K562 (cell line): ENCODE results near the gene TMEM131. TPM values are rescaled to one million over a fixed set of nuclear protein-coding genes. Genes with fewer than 3 reads are reported as not detected.
A peak's percentile ranks its signal among the peaks of the same experiment; 100 is the strongest.

Experiments
- ATAC-seq: fragments of 200-7000 bp; cut with Tn5 transposase; 3 replicates; pipeline ENCODE4 v1.9.1; 2020; ENCODE audit warnings: moderate library complexity
- BruUV-seq: library from RNA; stranded (reverse); fragments of 400-500 nt; replicated peaks from 2 replicates; lab custom pipeline; 2021; lab: Mats Ljungman, UMichigan
- CTCF ChIA-PET: fragments of 300-600 bp; formaldehyde crosslinking; extraction: SDS; loops from one replicate; lab custom pipeline; 2021; ENCODE audit warnings: low intra/inter-chr PET ratio; lab: Yijun Ruan, JAX
- POLR2A ChIA-PET: fragments of 300-600, 350-650 bp; sonication (Branson Sonifier 250); formaldehyde crosslinking; extraction: SDS; loops from one replicate; lab custom pipeline; 2021; ENCODE audit warnings: antibody characterized with exemption, inconsistent platforms; lab: Yijun Ruan, JAX
- DNase-seq, 4 experiments: peaks; one replicate each; pipeline versions ENCODE4 v3.0.0 to v3.0.0-alpha.2; 2011 to 2018; ENCODE audit warnings: low spot score in 3 of 4, mixed read lengths in 3 of 4; ENCODE audit errors: extremely low read depth in 1 of 4
- FAIRE-seq: peaks from 2 replicates; lab custom pipeline; 2011; peaks lifted over from hg19 to GRCh38; lab: Jason Lieb, UNC
- H2AFZ ChIP-seq: 2 replicates; pipeline ENCODE4 v1.6.0; 2011; ENCODE audit warnings: low read depth, low read length, control low read depth, inconsistent platforms
- H3K27ac ChIP-seq: fragments of 200-600 bp; 3 replicates; pipeline ENCODE4 v1.8.0; 2011; ENCODE audit warnings: low read depth, mild to moderate bottlenecking, control low read depth, inconsistent platforms, low read length, moderate library complexity, mixed read lengths; ENCODE audit errors: extremely low read depth
- H3K27me3 ChIP-seq, 2 experiments: fragments of 300-600 bp in 1 of 2; 2 replicates in 1 of 2; 3 replicates in 1 of 2; pipeline versions ENCODE4 v1.6.0 to v1.8.0; 2011; ENCODE audit warnings: inconsistent platforms in 2 of 2, low read length in 2 of 2, mild to moderate bottlenecking in 1 of 2, mixed read lengths in 1 of 2, moderate library complexity in 1 of 2; ENCODE audit not compliant: control insufficient read depth in 2 of 2, insufficient read depth in 2 of 2
- H3K36me3 ChIP-seq: fragments of 300-600 bp; 3 replicates; pipeline ENCODE4 v1.8.0; 2011; ENCODE audit warnings: mild to moderate bottlenecking, low read length, inconsistent platforms; ENCODE audit not compliant: control insufficient read depth, insufficient read depth
- H3K4me1 ChIP-seq, 2 experiments: fragments of 200-600 bp in 1 of 2; replicated peaks in 1 of 2; 2 replicates in 1 of 2; 3 replicates in 1 of 2; pipeline versions ENCODE4 v1.5.1 to v1.8.0; 2011; ENCODE audit warnings: inconsistent platforms in 2 of 2, low read length in 2 of 2, mild to moderate bottlenecking in 1 of 2, mixed read lengths in 1 of 2, moderate library complexity in 1 of 2; ENCODE audit not compliant: control insufficient read depth in 2 of 2, insufficient read depth in 2 of 2
- H3K4me2 ChIP-seq: 2 replicates; pipeline ENCODE4 v1.6.1; 2011; ENCODE audit warnings: low read length, control low read depth, inconsistent platforms, mixed read lengths; ENCODE audit not compliant: insufficient read depth
- H3K4me3 ChIP-seq: fragments of 200-600 bp; sonication (generic), shearing (Covaris generic); 2 replicates; pipeline ENCODE4 v1.5.1; 2016; ENCODE audit warnings: control low read depth, inconsistent platforms
- H3K79me2 ChIP-seq: fragments of 200-600 bp; 3 replicates; pipeline ENCODE4 v1.8.0; 2011; ENCODE audit warnings: low read length, inconsistent platforms; ENCODE audit not compliant: control insufficient read depth, insufficient read depth
- H3K9ac ChIP-seq, 2 experiments: 2 replicates each; pipeline versions ENCODE4 v1.6.0 to v1.6.1; 2011; ENCODE audit warnings: low read depth in 2 of 2, low read length in 2 of 2, control low read depth in 1 of 2, inconsistent platforms in 1 of 2, mild to moderate bottlenecking in 1 of 2, mixed read lengths in 1 of 2; ENCODE audit not compliant: insufficient read depth in 1 of 2
- H3K9me1 ChIP-seq: one replicate; pipeline ENCODE4 v1.6.0; 2011; ENCODE audit warnings: inconsistent platforms, mild to moderate bottlenecking, low read length, moderate library complexity; ENCODE audit not compliant: control insufficient read depth, insufficient read depth
- H3K9me3 ChIP-seq: replicated peaks from 2 replicates; pipeline ENCODE4 v1.5.1; 2011; ENCODE audit warnings: low read depth, low read length, inconsistent platforms; ENCODE audit not compliant: control insufficient read depth, insufficient read depth
- H4K20me1 ChIP-seq: replicated peaks from 2 replicates; pipeline ENCODE4 v1.6.1; 2011; ENCODE audit warnings: low read length, inconsistent platforms, mixed read lengths; ENCODE audit not compliant: control insufficient read depth, insufficient read depth
- CXXC5 ChIP-seq: fragments of 250-450 bp; sonication (Bioruptor Pico); IDR thresholded peaks from 2 replicates; pipeline ENCODE4 v1.8.0; 2022; ENCODE audit warnings: inconsistent platforms, mild to moderate bottlenecking, moderate library complexity
- MBD2 ChIP-seq: sonication (generic); IDR thresholded peaks from 2 replicates; pipeline ENCODE4 v1.6.1; 2016; ENCODE audit warnings: low read depth, borderline replicate concordance
- NCOR1 ChIP-seq: fragments of 450-650 bp; IDR thresholded peaks from 2 replicates; pipeline ENCODE4 v1.6.1; 2016; ENCODE audit warnings: mild to moderate bottlenecking, moderate library complexity
- NR4A1 ChIP-seq, 2 experiments: fragments of 250-450 bp in 1 of 2; fragments of 450-650 bp in 1 of 2; sonication (Bioruptor Pico) in 1 of 2; IDR thresholded peaks; 2 replicates each; pipeline versions ENCODE4 v1.4.0 to v1.6.1; 2016 to 2020; ENCODE audit warnings: mild to moderate bottlenecking in 2 of 2, missing compliant biosample characterization in 1 of 2, missing genetic modification characterization in 1 of 2, moderate library complexity in 1 of 2
- PTTG1 ChIP-seq: fragments of 450-650 bp; IDR thresholded peaks from 2 replicates; pipeline ENCODE4 v1.6.1; 2016; ENCODE audit warnings: low read depth, mild to moderate bottlenecking, missing genetic modification characterization, missing compliant biosample characterization
- RBM39 ChIP-seq: fragments of 200-400 bp; formaldehyde crosslinking; optimal IDR thresholded peaks from 2 replicates; pipeline ENCODE3; 2018; ENCODE audit warnings: low read depth, low read length
- RUNX1 ChIP-seq: sonication (generic); IDR thresholded peaks from 2 replicates; pipeline ENCODE4 v1.6.1; 2016; ENCODE audit warnings: antibody characterized with exemption, low read depth
- TEAD2 ChIP-seq: fragments of 450-650 bp; IDR thresholded peaks from 2 replicates; pipeline ENCODE4 v1.6.1; 2016; ENCODE audit warnings: missing genetic modification characterization, control low read depth, missing compliant biosample characterization
- TSC22D4 ChIP-seq: fragments of 450-650 bp; IDR thresholded peaks from 2 replicates; pipeline ENCODE4 v1.6.1; 2016; ENCODE audit warnings: missing genetic modification characterization, missing biosample characterization, control low read depth
- ZNF133 ChIP-seq: fragments of 250-450 bp; sonication (Bioruptor Pico); IDR thresholded peaks from 2 replicates; pipeline ENCODE4 v1.4.0; 2020; ENCODE audit warnings: mild to moderate bottlenecking
- ZNF24 ChIP-seq: fragments of 450-650 bp; IDR thresholded peaks from 2 replicates; pipeline ENCODE4 v1.6.1; 2016
- ZNF384 ChIP-seq: IDR thresholded peaks from 2 replicates; pipeline ENCODE4 v1.6.1; 2012; ENCODE audit warnings: low read depth, low read length, improper control_type of control experiment
- WGBS: fragments of 100-300 bp; shearing (Covaris generic); methylation state at CpG from one replicate; pipeline ENCODE4 v1.1.6; 2016; ENCODE audit warnings: low coverage, mixed read lengths; ENCODE audit not compliant: insufficient coverage; ENCODE audit errors: missing lambda C conversion rate; 5-methylcytosine and 5-hydroxymethylcytosine counted together
- in situ Hi-C: fragments of 300-500 bp; cut with MboI; formaldehyde crosslinking; loops from 4 replicates; pipeline ENCODE4 v1.15.0; 2018; ENCODE audit warnings: inconsistent platforms, mixed read lengths
- intact Hi-C: fragments of 100-400 bp; cut with micrococcal nuclease; formaldehyde crosslinking; loops from 2 replicates; pipeline ENCODE4 v1.14.2; 2022
- polyA plus RNA-seq, 8 experiments: library from polyadenylated mRNA; depleted of rRNA in 4 of 8; stranded (reverse) in 5 of 8; unstranded in 3 of 8; fragments of >200 nt; fragmentation: Nextera tagmentation in 2 of 8; fragmentation: Illumina TruSeq in 1 of 8; extraction: Ambion mirVana in 2 of 8; extraction: Trizol in 1 of 8; gene quantifications; 2 replicates each; pipeline versions ENCODE4 v1.2.1 to v1.2.3, GENCODE V29; 2011 to 2014; ENCODE audit warnings: inconsistent platforms in 1 of 8, missing spikeins in 1 of 8
- total RNA-seq, 7 experiments: library from RNA; depleted of rRNA in 6 of 7; stranded (reverse); fragments of >200 nt in 6 of 7; fragmentation: Illumina TruSeq in 2 of 7; extraction: Trizol in 2 of 7; gene quantifications; 2 replicates each; pipeline versions ENCODE4 v1.2.1 to v1.2.3, GENCODE V29; 2011 to 2021; ENCODE audit warnings: low replicate concordance in 1 of 7
- TF ChIP-seq, protein P1 (sequence below), 2 experiments: fragments of 450-650 bp in 1 of 2; sonication (generic) in 1 of 2; formaldehyde crosslinking; conservative IDR thresholded peaks; 2 replicates each; pipeline versions ENCODE4 v1.4.0 to v1.8.1; 2020 to 2022; ENCODE audit warnings: mild to moderate bottlenecking in 1 of 2, missing genetic modification reagents in 1 of 2
- TF ChIP-seq, protein P2 (sequence below), 2 experiments: fragments of 200-800 bp in 1 of 2; sonication (Bioruptor generic) in 1 of 2; sonication (generic) in 1 of 2; formaldehyde crosslinking in 1 of 2; IDR thresholded peaks in 1 of 2; conservative IDR thresholded peaks in 1 of 2; 2 replicates each; pipeline versions ENCODE4 v1.5.0 to v1.6.1; 2016 to 2020; ENCODE audit warnings: missing compliant biosample characterization in 1 of 2, missing genetic modification characterization in 1 of 2, missing genetic modification reagents in 1 of 2

TMEM131 gene
- total and polyA plus RNA-seq, 9 of the 15 experiments (the other 6 are each of a cell fraction or from before 2014, with no cell fraction given), result 2.5 to 21.1 (median 12.4) TPM

DNA sequence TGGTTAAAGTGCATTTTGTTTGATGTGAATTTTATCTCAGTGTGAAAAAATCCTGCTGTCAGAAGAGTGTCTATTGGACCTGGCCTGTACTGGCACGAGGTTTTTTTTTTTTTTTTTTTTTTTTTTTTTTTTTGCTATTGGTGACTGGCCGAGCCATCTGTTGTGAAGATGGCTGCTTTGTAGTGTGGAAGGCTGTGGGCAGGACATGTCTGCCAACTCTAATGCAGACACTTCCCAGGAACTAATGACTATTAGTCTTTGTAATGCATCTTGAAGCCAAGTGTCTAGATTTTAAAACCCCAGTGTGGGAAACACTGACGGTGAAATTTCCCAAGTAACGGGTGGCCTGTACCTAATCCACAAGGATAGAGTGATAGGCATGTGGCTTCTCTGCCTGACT, 248.0 kb downstream of the TMEM131 start:
- in situ Hi-C loops, result no loop called here
- Histone ChIP-seq H3K4me3 (no peak overlapping the region), H3K4me2 (no peak overlapping the region), H2AFZ (no peak overlapping the region), H3K79me2 (no peaks in the 10 kb centered on the region), H3K36me3 (no peaks in the 10 kb centered on the region), H3K9me1 (no peaks in the 10 kb centered on the region), H3K9ac (no peak overlapping the region), H3K9me3 (no peaks in the 10 kb centered on the region), H4K20me1 (no peaks in the 10 kb centered on the region), H3K27ac (no peak overlapping the region), H3K4me1 (peaks cover 3 to 9% of the 10 kb centered on the region in 2 experiments; a peak in 4 of 5 replicates), H3K27me3 (no peaks in the 10 kb centered on the region)
- 75% methylated on average over 4 of the region's 4 CpGs for WGBS
- intact Hi-C loops, result loop anchor here (1.0 to 10.0 kb wide), 4 partner anchors 37 to 637 kb away; no protein-coding TSS in a partner anchor
- ChIA-PET POLR2A (interaction anchor here (0.5 kb wide), 1 partner anchor 86 kb away, joined by 3 read pairs; no protein-coding TSS in a partner anchor), CTCF (interaction anchor here (1.0 to 3.1 kb wide), 3 partner anchors 48 to 157 kb away, joined by 3 to 17 read pairs (median 15); no protein-coding TSS in a partner anchor)
- TF ChIP-seq TEAD2 (tag), result no peak
- 0 out of 2 replicates have a peak, but pooled peaks have one; percentile 32 for TF ChIP-seq ZNF384
- DNase-seq (no peak), FAIRE-seq (no peak), ATAC-seq (no peak)
- no TSS peak for BruUV-seq

DNA sequence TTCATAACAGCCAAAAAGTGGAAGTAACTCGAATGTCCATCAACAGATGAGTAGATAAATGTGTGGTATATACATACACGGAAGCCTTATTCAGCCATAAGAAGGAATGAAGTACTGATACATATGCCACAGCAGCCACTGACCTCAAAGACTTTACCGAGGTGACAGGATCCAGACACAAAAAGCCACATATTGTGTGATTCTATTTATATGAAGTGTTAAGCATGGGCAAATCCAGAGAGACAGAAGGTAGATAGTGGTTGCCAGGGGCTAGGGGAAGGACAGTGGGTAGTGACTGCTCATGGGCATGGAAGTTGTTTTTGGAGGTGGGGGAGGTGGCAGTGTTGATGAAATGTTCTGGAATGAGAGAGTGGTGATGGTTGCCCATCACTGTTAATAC, 248.5 kb downstream of the TMEM131 start:
- Histone ChIP-seq H3K4me1 (peaks cover 3 to 9% of the 10 kb centered on the region in 2 experiments; a peak in 4 of 5 replicates), H4K20me1 (no peaks in the 10 kb centered on the region), H3K4me3 (no peak overlapping the region), H3K27ac (no peak overlapping the region), H2AFZ (no peak overlapping the region), H3K9me1 (no peaks in the 10 kb centered on the region), H3K9me3 (no peaks in the 10 kb centered on the region), H3K79me2 (no peaks in the 10 kb centered on the region), H3K4me2 (no peak overlapping the region), H3K9ac (no peak overlapping the region), H3K36me3 (no peaks in the 10 kb centered on the region), H3K27me3 (no peaks in the 10 kb centered on the region)
- intact Hi-C loops, result loop anchor here (10.0 kb wide), 2 partner anchors 152 to 638 kb away; no protein-coding TSS in a partner anchor
- BruUV-seq, result no TSS peak
- in situ Hi-C loops, result no loop called here
- 9% methylated on average over 3 of the region's 3 CpGs for WGBS
- CTCF ChIA-PET, result interaction anchor here (2.1 to 3.1 kb wide), 2 partner anchors 47 to 156 kb away, joined by 15 to 17 read pairs; no protein-coding TSS in a partner anchor
- POLR2A ChIA-PET, result interaction anchor here (0.5 kb wide), 1 partner anchor 85 kb away, joined by 3 read pairs; no protein-coding TSS in a partner anchor
- DNase-seq (no peak), FAIRE-seq (no peak), ATAC-seq (no peak)
- TF ChIP-seq CXXC5 (no peak), RBM39 (no peak), RUNX1 (no peak), NR4A1 (CRISPR knock-in tag; IDR thresholded peaks at IDR 0.05) (no peak), NR4A1 (tag; IDR thresholded peaks at IDR 0.05) (no peak), ZNF133 (CRISPR knock-in tag) (no peak), ZNF24 (peak; percentile 55), TSC22D4 (tag) (no peak), MBD2 (no peak), NCOR1 (no peak), PTTG1 (no peak)
- TF ChIP-seq, protein P1, sequence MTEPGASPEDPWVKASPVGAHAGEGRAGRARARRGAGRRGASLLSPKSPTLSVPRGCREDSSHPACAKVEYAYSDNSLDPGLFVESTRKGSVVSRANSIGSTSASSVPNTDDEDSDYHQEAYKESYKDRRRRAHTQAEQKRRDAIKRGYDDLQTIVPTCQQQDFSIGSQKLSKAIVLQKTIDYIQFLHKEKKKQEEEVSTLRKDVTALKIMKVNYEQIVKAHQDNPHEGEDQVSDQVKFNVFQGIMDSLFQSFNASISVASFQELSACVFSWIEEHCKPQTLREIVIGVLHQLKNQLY (CRISPR knock-in tag; conservative IDR thresholded peaks at IDR 0.05), result no peak
- TF ChIP-seq, protein P2, sequence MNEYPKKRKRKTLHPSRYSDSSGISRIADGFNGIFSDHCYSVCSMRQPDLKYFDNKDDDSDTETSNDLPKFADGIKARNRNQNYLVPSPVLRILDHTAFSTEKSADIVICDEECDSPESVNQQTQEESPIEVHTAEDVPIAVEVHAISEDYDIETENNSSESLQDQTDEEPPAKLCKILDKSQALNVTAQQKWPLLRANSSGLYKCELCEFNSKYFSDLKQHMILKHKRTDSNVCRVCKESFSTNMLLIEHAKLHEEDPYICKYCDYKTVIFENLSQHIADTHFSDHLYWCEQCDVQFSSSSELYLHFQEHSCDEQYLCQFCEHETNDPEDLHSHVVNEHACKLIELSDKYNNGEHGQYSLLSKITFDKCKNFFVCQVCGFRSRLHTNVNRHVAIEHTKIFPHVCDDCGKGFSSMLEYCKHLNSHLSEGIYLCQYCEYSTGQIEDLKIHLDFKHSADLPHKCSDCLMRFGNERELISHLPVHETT (CRISPR knock-in tag; conservative IDR thresholded peaks at IDR 0.05 in 1 of 2, IDR thresholded peaks at IDR 0.05 in 1 of 2), result no peak
